ENCODE results near the gene RGR.

- TF ChIP-seq CTCF (IDR thresholded peaks at IDR 0.05) (no peak), POLR2A (IDR thresholded peaks at IDR 0.05) (no peak)
Measured at GRCh38 chr10:84289521-84290200, 44.8 kb downstream of the RGR start.

Measured in Peyer's patch (tissue), 4 donors.